HG02938 (cell line): Measurements from ENCODE around the gene JAKMIP1.

Experiments used
- ATAC-seq: cut with Tn5 transposase; IDR thresholded peaks from one replicate; pipeline ENCODE4 v1.9.1; 2021; ENCODE audit warnings: mild to moderate bottlenecking, moderate library complexity; ENCODE audit not compliant: unreplicated experiment

The JAKMIP1 gene

DNA sequence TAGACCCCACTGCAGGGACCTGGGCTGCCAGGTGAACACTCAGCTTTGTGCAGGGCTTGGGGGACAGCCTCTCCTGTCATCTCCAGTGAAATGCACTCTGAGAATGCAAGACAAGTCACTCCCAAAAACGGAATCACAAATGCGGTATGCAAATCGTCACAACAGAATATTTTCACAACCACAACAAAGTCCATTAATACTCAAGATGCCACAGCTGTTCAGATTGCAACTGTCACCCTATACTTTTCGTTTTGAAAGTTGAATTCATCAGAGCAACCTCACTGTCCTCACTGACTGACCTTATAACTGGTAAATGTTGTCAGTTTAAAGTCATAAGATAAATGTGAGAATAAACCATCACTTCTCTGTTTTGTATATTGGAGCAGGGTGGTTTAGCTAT is 16.6 kb downstream of the JAKMIP1 start:
- no peak for ATAC-seq

DNA sequence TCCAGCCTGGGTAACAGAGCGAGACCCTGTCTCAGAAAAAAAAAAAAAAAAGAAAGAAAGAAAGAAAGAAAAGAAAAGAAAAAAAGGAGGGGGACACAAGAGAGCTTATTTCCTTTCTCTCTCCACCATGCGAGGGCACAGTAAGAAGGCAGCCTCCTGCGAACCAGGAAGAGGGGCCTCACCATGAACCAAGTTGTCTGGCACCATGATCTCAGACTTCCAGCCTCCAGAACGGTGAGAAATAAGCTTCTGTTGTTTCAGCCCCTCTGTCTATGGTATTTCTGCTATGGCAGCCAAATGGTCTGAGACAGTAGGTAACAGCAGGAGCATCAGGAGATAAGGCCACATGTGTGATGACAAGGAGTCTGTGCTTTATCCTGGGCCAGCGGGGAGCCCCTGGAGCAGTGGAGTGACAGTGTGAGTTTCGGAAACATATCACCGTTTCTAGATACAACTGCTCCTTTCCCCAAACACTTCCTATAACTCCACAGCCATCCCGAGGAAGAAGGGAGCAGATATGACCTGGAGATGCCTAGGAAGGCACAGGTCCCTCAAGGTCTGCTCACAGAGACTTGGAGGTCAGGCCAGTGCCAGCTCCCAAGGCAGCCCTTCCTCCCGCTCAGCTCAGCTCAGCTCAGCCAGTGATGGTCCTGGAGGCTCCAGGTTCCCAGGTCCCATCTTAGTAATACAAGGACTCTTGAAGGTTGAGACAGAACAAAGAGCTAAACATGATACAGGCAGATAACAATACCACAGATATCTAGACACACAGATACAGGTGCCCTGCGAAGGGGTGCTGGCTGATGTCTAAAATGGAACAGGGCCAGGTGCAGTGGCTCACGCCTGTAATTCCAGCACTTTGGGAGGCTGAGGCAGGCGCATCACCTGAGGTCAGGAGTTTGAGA is 17.7 kb downstream of the JAKMIP1 start:
- ATAC-seq, result no peak

DNA sequence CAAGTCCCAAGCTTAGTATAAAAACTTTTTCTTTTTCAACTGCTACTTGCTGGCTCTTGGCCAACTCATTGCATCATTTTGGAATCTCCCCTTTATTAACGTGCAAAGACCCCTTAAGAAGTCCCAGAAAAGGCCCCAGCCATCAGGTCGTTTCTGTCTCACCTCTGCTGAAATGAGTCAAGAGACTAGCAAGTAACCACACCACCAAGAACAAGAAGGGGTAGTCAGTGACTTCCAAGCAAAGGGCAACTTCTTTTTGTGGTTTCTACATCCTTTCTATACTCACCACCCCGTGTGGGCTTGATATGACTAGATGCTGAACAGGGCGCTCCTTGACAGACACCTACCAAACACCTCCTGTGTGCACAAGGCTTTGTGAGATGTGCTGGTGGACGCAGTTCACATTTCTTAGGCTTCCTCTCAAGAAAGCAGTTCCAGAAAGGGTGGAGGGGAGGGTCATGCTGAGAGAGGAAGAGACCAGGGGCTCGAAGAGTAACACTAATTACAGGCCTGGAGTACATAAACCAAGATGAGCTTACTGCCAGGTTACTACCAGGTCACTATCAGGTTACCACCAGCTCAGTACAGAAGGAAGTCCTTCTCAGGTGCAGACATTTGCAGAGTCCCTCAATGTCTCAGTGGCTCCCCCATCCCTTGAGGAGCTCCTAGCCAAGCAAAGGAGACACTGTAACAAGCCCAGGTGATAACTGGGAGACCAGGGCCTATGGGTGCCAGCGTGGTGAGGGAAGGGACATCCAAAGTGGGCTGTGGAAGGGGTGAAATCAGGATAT is 19.3 kb downstream of the JAKMIP1 start:
- peak; percentile 92 for ATAC-seq

DNA sequence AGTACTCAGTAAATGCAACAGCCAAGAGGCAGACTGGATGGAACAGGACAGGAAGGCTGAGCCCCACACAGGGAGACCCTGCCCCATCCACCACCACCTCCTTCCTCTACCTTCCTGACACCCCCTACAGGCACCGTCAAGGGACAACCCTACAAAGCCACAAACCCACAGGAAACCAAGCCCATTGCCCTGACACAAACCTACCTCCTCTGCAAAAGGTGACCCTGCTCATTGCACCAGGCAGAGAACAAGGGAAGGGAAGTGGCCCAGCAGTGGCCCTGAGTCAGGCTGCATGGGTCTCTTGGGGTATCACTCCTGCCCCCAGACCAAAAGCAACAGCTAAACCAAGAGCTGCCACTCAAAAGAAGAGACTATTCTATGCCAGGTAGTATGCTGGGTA is 21.0 kb downstream of the JAKMIP1 start:
- ATAC-seq, result no peak

DNA sequence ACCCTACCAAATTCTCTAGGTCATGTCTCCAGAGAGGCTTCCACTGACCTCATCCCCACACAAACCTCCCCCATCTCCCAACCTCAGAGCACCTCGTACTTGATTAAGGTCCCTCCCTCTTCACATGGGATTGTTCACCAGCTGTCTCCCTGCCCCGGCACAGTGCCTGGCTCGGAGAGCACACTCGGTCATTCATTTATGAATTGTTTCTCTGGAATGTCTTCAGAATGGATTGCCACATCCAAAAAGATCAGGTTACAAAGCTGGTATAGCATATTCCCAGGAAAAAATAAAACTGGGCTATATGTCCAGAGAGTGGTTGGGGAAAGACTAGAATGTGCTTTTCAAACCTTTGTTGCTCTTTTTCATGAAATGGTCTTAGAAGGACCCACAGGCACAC is 21.6 kb downstream of the JAKMIP1 start:
- no peak for ATAC-seq

DNA sequence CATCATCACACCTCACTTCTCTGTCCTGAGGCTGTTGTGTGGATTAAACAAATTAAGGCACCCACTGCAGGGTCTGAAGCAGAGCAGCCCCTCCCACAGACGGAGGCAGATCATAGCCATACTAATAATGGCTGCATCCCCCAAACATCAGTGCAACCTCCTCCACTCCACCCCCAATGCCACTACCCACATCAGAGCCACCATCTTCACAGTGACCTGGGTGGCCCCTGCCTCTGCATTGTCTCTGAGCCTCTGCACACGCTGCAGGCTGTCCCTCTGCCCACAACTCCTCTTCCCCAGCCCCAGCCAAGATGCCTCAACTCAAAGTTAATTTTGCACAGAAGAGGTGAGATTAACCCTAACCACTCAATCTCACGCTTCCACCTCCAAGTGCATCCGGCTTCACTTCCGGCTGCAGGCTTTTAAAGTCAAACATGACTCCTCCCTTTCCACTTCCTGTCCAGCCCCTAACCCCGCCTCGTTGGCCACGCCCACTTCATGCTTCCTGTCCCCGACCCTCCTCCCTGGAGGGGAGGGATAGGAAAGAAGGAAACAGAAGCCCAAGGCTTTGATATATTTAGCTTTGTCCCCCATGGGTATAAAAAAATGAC is 22.7 kb downstream of the JAKMIP1 start:
- no peak for ATAC-seq

DNA sequence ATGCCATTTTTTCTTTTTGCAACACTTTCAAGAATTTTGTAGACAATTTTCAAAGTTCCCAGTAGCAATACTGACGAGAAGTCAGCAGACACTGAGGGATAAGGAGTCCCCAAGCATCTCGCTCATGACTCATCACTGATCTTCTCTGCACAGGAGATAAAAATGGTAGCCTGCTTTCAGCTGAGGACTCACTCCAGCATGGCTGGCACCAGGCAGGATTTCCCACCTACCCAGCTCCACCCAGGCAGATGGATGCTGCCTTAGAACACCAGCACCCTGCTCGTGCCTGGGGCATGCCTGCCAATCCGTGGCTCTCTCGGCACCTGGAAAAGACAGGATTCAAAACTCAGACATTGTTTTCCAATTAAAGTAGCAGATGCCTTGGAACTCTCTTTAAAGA is 24.9 kb downstream of the JAKMIP1 start:
- no peak for ATAC-seq

DNA sequence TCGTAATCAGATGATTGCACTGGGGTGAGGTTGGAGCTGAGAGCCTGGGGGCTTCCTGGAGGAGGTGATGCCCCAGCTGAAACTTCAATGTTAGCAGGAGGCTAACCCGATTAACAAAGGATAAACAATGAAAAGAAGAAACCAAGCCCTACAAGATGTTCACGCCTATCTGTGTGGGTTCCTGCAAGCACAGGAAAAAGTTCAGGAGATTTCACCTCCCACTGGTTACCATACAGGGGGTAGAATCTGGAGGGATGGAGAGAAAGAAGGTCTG is 27.5 kb downstream of the JAKMIP1 start:
- ATAC-seq, result no peak

DNA sequence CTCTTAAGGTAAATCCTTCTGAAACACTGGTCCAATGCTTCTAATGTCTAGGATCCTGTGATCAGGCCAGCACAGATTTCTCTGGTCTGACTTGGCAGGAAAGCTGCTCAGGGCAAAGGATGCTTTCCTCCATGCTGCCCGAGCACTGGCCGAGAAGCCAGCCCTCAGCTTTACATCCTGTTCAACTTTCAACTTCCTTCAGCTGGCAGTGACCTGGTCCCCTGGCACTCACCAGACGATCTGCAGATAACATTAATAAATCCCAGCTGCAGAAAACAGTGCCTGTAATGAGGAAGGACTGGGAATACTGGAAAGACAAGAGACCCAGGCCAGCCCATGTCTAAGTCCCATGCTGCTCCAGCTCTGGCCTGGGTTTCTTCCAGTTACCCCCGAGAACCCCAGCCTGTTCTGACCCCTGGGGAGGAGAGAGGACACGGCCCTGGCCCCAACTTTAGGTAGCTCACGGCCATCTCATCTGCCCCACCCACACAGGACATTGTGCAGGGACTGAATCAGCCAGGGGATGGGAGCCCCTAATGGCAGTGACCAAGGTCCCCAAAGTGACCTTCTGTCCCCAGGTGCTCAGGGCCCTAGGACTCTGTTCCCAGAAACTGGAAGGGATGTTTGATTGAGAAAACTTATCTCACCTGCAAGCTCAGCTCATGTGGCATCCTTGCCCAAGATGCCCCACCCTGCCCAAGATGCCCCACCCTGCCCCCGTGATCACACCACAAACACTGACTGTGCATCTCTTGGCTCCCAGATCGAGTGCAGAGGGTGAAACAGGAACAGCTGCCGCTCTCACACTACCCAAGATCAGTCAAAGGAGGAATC is 28.0 kb downstream of the JAKMIP1 start:
- ATAC-seq, result no peak

DNA sequence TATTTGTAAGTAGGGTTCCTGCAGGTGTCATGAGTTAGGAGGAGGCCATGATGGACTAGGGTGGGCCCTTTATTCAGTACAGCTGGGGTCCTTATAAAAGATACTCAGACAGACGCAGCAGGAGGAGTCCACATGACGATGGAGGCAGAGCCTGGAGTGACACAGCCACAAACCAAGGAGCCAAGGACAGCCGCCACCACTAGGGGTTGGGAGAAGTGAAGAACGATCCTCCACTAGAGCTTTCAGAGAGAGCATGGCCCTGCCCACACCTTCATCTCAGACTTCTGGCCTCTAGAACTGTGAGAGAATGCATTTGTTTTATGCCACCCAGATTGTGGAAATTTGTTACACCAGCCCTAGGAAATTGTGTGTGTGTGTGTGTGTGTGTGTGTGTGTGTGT is 31.1 kb downstream of the JAKMIP1 start:
- ATAC-seq, result no peak

DNA sequence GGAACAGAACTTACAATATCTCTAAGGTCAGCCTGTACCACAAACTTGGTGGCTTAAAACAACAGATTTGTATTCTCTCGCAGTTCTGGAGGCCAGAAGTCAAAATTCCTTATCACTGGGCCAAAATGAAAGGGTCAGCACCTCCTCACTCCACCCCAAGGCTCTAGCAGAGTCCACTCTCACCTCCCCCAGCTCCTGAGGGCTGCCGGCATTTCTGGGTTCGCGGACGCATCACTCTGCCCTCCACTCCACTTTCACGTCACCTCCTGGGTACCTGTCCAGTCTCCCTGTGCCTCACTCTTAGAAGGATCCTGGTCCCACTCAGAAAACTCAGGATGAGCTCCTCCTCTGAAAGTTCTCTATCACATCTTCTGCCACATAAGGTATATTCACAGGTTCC is 34.6 kb downstream of the JAKMIP1 start:
- ATAC-seq, result no peak

DNA sequence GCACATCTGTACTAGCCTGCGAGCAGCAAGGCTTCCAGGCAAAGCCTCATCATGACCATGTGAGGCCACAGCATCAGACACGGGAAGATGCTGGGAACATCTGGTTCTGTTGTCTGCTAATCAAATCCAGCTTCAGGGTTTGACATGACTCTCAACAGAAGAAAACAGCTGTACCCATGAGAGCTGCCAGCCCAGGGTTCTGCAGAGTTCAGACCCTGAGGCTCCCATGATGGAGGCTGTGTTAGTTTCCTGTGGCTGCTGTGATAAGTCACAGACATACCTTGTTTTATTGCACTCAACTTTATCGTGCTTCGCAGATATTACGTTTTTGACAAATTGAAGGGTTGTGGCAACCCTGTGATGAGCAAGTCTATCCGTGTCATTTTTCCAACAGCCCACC is 37.5 kb downstream of the JAKMIP1 start:
- no peak for ATAC-seq

DNA sequence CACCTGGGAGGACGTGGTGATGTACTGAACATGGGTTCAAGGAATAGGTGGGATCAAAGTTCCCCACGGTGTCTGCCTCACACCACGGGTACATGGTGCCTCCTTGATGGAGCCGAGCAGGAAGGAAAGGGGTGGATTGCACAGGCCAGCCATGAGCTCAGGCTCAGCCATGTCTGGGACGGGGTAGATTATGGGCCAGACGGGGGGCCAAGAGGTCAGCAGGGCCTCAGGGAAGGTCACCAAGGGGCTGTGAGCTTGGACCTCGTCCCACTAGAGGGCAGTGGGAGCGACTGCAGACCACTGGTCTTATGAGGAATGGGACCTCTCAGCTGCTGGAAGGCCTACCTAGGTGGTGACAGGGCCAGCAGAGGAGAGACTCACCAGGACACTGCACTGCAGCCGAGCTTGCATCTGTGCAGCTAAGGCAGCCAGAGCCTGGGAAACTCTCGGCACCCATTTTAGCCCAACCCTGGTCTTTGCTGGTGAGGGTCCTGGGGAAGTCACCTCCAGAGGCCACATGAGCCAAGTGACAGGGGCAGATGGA is 38.4 kb downstream of the JAKMIP1 start:
- no peak for ATAC-seq

DNA sequence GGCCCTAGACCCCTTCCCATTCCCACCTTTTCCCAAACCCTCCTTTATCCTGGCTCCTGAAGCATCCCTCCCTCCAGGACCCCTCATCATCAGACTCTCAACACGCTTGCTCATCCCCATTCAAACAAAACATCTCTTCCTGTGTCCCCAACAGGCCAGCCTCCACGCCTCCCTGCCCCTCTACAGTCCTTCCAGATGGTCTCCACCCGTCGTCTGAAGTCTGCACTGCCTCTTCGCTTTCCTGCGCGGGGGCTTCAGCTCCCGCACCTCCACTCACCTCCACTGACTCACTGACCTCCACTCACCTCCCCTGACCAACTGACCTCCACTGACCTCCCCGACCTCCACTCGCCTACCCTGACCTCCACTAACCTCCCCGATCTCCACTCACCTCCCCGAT is 39.8 kb downstream of the JAKMIP1 start:
- no peak for ATAC-seq

DNA sequence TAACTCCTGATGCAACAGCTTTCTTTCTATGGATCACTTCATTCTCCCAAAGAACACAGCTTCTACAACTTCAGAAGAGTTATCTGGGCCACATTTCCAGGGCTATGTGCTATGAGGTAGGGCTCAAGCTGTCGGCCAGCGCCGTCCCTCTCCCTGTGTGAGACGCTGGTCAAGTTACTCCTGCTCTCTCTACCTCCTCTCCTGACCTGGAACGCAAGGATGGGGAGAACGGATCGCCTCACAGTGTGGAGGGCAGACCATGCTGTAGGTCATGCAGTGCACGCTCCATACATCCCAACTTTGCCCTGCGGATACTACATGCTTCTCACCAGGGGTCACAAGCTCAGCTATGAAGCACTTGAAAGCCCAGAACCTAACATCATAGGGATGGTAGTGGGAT is 42.4 kb downstream of the JAKMIP1 start:
- no peak for ATAC-seq

DNA sequence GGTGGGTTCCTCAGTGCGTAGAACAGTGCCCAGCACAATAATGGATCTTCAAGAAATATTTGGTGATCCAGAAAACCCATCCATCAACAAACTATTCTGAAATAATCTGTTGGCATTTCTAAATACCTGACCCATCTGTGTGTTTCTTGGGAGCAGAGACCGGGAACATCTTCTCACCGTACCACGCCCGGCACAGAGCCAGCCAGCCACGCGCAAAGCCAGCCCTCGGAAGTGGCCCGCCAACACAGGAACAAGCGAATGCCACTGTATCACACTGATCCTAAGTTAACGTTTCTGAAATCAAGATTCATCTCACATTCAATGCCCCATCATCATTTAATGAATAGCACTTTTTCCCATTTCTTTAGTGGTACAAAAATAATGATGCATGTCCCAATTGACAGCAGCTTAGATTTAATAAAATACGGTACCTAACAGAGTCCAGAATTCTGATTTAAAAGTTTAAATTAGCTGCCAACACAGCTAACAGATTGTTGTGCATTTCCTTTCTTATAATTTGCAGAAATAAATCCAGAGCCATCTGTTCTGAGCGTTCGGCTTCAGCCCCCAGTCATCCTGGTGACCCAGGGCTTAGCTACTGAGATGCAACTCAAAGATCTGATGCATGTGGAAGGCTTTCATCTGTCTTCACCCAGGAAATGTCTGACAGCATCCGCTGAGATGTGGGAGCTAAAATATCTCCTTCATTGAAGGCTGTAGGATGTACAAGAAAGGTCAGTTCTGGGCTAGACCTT is 44.2 kb downstream of the JAKMIP1 start:
- no peak for ATAC-seq

DNA sequence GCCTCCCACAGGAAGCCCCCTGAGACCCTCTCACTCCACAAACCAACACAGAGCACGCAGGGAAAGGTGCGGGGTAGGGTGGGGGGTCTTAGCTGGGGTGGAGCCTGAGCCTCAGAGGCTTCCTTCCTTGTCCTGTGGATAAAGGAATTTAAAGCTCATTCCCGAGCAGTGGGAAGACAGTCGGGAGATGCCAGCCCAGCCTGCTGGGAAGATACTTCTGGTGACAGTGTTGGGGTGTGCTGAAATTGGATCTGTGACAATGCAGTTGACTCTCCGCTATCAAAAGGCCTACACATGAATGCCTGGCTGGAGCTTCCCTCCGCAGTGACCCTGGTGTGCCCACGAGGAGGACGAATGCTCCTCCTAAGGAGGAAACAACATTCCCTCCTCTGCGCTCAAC is 45.5 kb downstream of the JAKMIP1 start:
- ATAC-seq, result no peak

DNA sequence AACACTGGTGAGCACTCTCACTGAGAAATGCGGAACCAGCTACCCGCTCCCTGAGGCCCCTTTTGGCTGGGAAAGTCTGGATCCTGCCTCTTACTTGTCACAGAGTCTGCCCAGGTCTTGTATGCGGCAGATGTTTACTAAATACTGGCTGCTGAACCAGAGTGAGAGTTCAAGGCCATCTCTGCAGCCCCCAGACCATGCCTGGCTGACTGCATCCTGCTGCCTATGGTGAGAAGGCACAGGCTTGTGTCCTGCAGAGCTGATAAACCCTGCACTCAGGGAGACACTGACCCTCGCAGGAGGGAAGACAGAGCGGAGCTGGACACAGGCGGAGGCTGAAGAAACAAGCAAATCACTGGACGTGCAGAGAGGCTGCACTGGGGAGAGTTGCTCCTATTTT is 46.5 kb downstream of the JAKMIP1 start:
- no peak for ATAC-seq

DNA sequence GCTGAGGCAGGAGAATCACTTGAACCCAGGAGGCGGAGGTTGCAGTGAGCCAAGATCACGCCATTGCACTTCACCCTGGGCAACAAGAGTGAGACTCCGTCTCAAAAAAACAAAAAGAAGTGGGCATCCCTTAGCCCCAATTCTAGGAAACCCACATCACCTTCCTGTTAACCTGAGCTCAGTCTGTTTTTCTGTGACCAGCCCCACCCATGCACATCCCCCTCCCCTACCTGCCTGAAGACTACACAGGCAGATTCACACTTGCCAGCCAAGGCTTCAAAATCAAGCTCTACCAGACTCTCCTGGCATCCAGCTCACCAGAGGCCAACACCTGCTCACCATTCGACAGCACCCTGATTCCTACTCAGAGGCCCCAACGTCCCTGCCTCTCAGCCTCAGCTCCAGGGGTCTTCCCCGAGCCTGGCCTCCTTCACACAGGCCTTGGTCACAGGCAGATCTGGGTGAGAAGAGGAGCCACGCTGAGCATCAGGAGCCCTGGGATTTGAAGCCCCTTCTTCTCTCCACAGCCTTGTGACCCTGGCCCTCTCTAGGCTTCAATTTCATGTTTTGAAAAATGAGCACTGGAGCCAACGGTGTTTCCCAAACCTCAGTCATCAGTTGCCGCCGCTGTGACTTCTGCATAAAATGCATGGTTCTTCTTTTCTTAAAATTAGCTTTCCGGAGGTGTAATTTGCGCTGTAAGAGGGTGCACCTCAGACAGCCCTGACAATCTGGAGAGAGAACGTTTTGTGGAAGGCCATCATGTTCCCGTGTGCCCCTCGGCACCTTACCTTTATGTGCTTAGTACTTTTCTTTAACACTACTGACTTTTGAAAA is 47.3 kb downstream of the JAKMIP1 start:
- ATAC-seq, result no peak
